ENCODE results near the gene INTS2. TPM values are rescaled to one million over a fixed set of nuclear protein-coding genes. Genes with fewer than 3 reads are reported as not detected.

INTS2 gene
- total RNA-seq, 1 experiment from 2014 or later = 26.3 TPM

GRCh38 chr17:61815863-61816503, 111.8 kb downstream of the INTS2 start:
- TF ChIP-seq EZH2 (IDR thresholded peaks at IDR 0.05; ENCODE audit: borderline replicate concordance, low read depth, low read length, poor library complexity, severe bottlenecking) = no peak
- TF ChIP-seq CTCF (conservative IDR thresholded peaks at IDR 0.05; ENCODE audit: low read depth, low read length) = no peak
- no peaks in the 10 kb centered on the region for H3K9me3 ChIP-seq (ENCODE audit: low read depth, low read length, poor library complexity, severe bottlenecking)
- H3K27me3 ChIP-seq (replicated peaks; ENCODE audit: insufficient read depth, low read depth, low read length, poor library complexity) = no peaks in the 10 kb centered on the region
- ChIA-PET POLR2A (ENCODE audit: low non-redundant PET) (no interaction called here), CTCF (no interaction called here)
- peaks cover under 1% of the 10 kb centered on the region for H3K36me3 ChIP-seq (ENCODE audit: insufficient read depth, low read length, poor library complexity, severe bottlenecking)
- DNase-seq (ENCODE audit: low spot score) = no peak
- BruUV-seq (replicated peaks) = no TSS peak
- no peaks in the 10 kb centered on the region for H3K4me1 ChIP-seq (ENCODE audit: insufficient read depth, low read length, poor library complexity, severe bottlenecking)
- H3K27ac ChIP-seq (ENCODE audit: low read depth, low read length, poor library complexity, severe bottlenecking) = no peak overlapping the region
- H3K4me3 ChIP-seq (ENCODE audit: low read depth, low read length, poor library complexity, severe bottlenecking) = no peak overlapping the region
- intact Hi-C loops (cut with micrococcal nuclease; ENCODE audit: unreplicated experiment) = no loop called here

Other genes with a start within 250 kb of the INTS2 start
- gene BRIP1, start 64.5 kb downstream of the INTS2 start, total RNA-seq (2021) = 30.2 and 35.3 TPM in 2 replicates
- 64.0 and 65.0 TPM in 2 replicates for gene MED13, start 137.3 kb upstream of the INTS2 start, total RNA-seq (2021)